DMS114 treated with DMSO at 0.1 percent for 48 hours (cell line): ENCODE results near the gene IPO13.
A peak's percentile ranks its signal among the peaks of the same experiment; 100 is the strongest.

ENCODE experiments used
- DNase-seq: peaks from one replicate; lab custom pipeline; 2025; ENCODE audit not compliant: unreplicated experiment; lab: John Stamatoyannopoulos, UW

The IPO13 gene

DNA sequence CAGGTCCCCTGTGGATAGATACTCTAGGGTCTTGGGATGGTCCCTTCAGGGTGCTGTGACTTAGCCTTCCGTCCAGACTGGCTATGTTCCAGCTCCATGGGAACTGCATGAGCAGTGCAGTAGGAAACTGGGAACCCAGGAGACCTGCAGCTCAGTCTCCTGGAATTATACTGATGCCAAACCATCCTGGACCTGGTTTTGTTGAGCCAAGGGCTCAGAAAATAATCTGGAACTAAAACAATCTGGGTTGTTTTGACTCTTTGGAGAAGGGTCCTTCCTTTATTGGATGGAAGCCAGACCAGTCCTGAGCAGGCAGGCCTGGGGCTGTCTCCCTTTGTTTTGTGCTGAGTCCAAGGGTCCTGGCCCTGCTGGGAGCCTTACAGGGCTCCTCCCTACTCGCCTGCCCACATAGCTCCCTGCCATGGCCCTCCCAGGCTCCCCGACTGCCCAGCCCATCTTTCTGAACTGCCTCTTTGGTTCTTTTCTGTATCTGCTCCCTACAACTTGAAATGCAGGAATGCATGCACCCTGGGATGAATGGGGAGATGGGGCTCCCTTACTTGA is 1.2 kb downstream of the IPO13 start:
- no peak for DNase-seq

DNA sequence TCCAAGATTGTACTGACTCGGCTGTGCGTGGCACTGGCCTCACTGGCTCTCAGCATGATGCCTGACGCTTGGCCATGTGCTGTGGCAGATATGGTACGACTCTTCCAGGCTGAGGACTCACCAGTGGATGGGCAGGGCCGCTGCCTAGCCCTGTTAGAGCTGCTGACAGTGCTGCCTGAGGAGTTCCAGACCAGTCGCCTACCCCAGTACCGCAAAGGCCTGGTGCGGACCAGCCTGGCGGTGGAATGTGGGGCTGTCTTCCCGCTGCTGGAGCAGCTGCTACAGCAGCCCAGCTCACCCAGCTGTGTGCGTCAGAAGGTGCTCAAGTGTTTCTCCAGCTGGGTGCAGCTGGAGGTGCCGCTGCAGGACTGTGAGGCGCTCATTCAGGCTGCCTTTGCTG is 2.9 kb downstream of the IPO13 start:
- DNase-seq: no peak

DNA sequence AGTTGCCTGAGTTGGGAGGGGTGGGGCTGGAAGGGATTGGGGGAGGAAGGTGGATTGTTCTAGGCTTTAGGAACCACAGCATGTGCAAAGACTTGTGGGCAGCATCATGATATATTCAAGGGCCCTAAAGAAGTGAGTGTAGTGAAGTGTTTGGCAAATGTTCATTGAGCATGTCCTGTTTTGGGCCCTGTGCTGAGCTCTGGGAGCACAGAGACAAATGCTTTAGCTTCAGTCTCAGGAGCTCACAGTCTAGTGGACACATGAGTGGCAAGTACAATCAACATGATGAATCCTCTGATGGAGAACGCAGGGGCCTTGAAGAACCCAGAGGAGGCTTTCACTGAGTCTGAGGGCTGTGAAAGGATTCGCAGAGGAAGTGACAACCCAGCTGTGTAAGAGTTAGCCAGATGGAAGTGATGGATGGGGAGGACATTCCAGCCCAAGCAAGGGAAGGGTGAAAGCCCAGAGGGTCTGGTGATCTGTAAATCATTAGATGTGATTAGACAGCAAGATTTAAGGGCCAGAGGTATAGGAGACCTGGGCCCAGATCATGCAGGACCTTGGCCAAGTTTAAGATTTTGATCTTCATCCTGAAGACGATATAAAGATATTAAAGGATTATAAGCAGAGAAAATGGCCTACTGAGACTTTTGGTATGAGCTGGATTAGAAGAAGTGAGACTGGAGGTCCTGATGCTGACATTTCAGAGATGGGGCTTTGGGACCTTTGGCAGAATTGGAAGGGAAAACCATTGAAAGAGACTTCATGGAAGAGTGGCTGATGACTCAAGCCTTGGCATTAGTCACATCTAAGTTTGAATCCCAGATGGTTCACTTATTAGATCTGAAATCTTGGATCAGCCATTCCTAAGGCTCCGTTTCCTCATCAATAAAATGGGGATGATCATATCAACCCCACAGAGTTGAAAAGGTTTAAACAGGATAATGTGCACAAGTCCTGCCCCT is 4.6 kb downstream of the IPO13 start:
- DNase-seq: no peak

DNA sequence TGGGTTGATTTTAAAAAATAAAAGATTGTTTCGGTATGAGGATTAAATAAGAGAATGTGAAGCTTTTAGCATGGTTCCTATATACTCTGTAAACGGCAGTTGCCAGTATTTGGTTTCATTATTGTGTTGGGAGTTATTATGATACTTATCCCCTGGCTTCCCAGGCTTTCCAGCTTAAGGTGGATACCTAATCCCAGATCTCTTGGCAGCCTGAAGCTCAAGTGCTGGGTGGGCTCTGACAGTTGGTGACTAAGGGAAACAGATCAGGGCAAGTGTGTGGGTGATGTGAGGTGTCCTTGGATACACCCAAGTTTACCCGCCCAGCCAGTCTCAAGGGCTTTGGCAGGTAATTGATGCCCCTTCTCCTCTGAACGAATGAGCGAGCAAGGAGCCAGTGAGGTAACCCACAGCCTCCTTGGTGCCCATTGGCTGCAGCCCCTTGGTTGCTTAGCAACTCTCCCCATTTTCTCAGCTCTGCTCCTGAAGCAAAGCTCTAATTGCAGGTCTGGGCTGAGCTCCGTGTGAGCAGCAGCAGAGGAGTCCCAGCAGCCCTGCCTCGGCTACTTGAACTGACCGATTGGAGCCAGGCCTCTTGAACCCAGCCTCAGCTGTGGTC is 6.1 kb downstream of the IPO13 start:
- DNase-seq: no peak

DNA sequence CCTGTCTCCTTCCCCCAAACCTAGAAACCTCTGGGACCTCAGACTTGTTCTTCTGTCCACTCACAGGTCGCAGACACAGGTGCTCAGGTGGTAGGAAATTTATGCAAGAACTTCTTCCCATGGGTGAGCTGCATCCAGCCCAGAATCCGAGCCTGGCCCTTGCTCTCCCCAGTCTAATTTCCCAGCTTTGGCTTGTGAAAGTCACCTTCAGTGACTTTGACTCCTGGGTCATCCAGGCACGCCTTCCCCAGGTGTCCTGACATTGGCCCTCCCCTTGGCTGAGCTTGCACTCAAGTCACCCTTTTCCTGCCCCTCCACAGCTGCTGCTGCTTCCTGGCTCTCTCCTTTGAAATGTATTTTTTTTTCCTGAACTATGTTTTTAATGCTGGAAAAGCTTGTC is 6.6 kb downstream of the IPO13 start:
- no peak for DNase-seq

DNA sequence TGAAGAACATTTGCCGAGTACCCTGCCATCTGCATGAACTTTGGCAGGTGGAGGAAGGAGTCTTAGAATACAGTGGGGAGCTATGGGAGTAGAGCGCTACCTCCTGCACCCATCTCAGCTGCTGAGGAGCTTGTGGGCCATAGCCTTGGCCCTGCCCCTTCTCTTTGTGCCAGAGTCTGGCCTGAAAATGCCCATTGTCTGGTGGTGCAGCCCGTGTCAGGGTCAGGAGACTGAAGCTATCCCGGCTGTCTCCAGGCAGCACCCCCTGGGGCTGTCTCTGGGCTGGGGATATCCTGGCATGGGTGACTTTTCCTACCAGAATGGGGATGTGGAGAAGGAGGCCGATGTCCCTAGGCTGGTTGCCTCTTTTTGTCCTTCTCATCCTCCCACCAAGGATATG is 7.3 kb downstream of the IPO13 start:
- DNase-seq: no peak

DNA sequence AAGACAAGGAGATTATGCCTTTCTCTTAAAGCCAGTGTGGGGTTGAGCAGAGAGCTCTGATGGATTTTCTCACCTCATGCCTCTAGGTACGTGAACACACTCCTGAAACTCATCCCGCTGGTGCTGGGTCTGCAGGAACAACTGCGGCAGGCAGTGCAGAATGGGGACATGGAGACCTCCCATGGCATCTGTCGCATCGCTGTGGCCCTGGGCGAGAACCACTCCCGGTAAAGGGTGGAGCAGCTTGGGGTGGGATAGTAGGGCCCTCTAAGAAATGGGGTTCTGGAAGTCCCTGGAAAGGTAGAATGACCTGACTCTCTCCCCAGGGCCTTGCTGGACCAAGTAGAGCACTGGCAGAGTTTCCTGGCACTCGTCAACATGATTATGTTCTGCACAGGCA is 9.5 kb downstream of the IPO13 start:
- DNase-seq: no peak

DNA sequence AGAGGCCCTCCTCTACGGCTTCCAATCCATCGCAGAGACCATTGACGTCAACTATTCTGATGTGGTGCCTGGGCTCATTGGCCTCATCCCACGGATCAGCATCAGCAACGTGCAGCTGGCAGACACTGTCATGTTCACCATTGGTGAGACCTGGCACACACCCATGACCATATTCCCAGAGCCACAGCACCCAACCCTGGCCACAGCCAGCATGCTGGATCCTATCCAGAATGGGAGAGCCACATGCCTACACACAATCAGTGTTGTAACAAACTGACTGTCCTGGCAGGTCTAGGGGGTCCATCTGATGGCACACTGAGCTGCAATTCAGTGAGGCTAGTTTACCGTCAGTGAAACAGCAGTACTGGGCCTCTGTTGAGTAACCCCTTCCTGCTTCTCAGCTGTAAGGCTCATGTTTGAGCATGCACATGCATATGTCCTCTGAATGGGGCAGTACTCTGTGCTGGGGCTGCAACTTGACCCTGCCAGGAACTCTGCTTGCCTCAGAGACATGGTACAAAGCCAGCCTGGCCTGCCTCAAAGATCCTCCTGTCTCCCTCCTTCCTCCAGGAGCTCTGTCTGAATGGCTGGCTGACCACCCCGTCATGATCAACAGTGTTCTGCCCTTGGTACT is 10.8 kb downstream of the IPO13 start:
- no peak for DNase-seq

DNA sequence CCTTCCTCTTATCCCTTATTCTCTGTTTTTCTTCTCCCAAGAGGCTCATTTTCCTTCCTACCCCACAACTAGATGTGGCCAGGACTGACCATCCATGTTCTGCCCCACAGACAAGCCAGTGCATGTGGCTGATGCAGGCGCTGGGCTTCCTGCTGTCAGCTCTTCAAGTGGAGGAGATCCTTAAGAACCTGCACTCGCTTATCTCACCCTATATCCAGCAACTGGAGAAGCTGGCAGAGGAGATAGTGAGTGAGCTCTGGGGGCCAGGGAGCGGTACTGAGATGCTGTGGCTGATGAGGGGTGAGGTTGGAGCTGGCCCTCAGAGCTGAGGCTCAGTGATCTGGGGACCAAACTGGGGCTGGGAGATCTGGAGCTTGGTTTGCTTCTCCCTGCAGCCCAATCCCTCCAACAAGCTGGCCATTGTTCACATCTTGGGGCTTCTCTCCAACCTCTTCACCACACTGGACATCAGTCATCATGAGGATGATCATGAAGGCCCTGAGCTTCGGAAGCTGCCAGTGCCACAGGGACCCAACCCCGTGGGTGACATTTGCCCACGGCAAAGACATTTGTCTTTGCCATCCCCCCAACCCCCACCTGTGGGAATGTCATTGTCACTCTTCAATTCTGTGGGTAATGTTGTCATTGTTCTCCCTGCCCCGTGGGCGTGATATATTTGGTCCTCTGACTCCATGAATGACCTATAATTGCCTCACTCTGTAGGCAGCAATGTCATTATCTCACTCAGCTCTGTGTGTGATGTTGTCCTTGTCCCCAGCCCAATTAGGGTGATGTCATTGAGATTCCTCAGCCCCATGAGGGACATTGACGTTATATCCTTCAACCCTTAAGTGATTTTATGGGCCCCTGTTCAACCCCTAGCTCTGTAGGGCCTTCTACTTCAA is 11.9 kb downstream of the IPO13 start:
- no peak for DNase-seq

DNA sequence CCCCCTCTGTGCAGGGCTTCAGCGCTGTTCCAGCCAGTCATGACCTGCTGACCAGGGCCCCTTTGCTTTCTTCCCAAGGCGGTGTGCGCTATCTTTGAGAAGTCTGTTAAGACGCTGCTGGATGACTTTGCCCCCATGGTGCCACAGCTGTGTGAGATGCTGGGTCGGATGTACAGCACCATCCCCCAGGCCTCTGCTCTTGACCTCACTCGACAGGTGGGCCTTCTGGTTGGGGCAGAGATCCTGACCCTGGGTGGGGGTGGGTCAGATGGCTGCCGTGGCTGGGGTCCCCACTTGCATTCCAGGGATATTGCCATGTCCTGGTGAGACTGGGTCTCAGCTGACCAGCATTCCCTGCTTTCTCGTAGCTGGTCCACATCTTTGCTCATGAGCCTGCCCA is 14.0 kb downstream of the IPO13 start:
- no peak for DNase-seq

DNA sequence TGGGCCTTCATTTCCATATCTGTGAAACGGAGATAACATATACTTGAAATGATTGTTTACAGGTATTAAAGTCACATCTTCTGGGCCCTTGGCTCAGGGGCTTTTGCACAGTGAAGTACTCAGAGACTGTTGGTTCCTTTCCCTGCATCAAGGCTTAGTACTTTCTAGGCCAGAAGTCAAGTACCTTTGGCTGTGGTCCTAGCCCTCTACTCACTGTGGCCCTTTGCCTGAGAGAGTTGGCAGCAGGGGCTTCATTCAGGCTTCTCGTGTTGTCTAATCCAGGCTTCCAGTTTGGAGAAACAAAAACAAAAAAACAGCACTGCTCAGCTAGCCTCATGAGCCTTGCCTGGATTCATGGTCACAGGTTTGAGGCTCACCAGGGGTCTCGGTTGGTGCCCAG is 14.9 kb downstream of the IPO13 start:
- no peak for DNase-seq

DNA sequence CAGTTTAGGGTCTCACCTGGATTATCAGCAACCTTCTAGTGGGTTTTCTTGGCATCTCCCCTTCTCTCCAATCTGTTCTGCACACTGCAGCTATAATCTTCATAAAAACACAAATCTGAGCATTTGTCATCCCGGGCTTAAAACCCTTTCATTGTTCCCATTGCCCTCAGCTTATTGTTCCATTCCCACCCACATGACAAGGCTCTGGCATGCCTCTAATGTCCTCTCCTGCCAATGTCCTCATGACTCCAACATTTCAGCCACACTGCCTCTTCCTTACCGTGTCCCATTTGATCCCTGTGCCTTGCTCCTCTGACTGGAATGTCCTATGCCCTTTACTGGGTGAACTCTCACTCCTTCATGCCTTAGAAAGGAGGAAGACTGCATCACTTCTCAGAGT is 15.6 kb downstream of the IPO13 start:
- DNase-seq: no peak

DNA sequence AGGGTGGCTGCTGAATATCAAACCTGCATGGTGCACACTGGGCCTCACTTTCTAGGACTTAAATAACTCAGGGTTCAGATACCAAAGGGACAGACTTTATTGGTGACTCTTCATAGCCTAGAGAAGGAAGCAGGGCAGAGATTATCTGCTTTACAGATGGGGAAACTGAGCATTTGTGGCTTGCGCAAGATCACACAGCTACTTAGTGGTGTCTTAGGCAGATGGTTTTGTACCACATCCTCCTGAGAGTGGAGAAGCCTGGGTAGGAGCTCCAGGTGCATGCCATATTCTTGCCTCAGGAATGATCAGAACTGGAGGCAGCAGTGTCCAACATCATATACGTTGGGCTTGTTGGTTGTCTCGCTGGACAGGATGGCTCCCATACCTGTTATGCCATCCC is 16.3 kb downstream of the IPO13 start:
- DNase-seq: no peak

DNA sequence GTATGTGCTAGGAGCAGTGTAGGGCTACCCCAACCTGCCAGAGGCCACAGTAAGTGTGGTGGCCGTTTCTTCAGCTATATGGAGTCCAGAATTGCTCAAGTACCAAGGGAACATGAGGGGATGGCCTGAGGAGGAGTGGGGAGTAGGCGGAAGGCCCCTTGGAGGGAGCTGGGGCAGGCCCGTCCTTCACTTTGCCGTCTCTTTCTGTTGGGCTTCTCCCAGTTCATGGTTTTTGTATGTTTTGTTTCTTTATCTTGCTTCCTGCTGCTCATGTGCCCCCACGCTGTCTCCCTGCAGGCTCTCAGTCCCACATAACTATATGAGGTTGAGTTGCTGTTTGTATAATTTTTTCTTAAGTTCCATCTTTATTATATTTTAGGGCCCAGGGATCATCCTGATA is 17.1 kb downstream of the IPO13 start:
- DNase-seq: no peak

DNA sequence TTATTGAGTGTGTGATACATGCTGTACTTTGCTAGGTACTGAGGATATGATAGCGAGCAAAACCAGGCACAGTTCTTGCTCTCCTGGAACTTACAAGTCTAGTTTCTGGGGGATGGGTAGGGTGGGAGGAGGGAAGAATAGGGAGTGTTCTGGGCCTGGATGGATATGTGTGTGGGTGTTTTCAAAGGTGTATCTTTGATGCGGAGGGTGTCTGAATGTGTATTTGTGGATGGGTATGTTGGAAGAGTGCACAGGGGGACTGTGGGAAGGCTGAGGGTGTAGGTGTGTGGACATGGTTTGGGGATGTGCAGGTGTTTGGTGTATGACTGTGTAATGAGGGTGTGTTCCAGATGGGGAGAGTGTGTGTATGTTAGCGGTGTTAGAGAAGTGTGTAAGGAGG is 18.6 kb downstream of the IPO13 start:
- DNase-seq: no peak

DNA sequence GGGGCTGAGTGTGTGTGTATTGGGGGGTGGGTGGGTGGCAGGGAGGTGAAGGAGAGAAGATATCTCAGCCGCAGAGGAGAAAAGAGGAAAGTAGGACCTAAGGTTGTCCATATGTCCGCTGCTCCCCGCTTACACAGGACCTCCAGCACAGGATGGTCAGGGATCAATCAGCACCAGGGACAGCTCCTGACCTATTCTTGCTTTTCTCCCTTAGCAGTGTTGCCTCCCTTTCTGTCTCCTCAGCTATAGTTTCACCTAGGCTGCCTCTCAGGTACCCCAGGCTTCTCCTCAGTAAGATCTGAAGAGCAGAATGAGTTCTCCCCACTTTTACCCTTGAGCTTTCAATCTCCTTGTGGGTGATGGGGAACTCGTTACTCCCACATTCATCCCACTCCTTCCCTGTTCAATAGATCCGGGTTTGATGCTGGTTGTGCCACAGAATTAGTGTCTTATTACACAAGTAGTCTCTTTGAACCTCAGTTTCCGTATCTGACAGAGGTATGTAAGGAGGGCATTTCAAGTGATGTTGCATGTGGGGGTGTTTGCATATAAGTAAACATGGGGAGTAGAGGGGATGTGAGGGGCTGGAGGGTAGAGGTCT is 21.7 kb downstream of the IPO13 start:
- DNase-seq: no peak

DNA sequence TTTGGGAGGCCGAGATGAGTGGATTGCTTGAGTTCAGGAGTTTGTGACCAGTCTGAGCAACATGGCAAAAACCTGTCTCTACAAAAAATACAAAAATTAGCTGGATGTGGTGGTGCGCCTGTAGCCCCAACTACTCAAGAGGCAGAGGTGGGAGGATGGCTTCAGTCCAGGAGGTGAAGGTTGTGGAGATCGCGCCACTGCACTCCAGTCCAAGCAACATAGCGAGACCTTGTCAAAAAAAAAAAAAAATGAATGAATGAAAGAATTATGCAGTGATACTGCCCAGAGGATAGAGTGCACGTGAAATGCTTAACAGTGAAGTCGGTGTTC is 22.6 kb downstream of the IPO13 start:
- DNase-seq: no peak

DNA sequence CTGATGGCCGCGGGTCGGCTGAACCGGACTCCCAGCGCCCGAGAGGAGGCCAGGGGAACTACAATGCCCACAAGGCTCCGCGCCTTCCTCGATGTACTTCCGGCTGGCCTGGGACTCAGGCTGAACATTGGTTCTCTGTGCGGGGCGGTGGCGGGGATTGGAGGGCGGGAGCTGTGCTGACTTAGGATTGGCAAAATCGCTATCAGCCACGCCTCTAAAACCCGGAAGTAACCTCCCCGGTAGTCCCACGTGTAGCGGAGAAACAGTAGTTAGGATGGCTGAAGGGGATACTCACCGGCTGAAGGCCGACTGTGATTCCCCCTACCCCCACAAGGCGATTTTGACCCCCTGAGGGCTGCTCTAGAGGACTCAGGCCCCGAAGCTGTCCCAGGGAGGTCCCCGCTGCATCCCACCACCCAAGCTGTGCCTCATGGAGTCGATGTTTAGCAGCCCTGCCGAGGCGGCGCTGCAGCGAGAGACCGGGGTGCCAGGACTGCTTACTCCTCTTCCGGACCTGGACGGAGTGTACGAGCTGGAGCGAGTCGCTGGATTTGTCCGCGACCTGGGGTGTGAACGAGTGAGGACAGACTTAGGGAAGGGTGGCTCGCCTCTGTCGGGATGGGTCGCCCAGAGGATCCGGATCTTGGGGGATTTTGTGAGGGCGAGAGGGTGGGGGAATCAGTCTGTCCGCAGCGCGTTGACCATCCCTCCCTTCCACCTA is 23.2 kb downstream of the IPO13 start, which contains the start of gene DPH2:
Gene DPH2 (plus strand): TSS at position 265 of the 721 bp plus-strand sequence. CDS start 166 bp downstream, at position 431.
- peak; percentile 97 for DNase-seq

DNA sequence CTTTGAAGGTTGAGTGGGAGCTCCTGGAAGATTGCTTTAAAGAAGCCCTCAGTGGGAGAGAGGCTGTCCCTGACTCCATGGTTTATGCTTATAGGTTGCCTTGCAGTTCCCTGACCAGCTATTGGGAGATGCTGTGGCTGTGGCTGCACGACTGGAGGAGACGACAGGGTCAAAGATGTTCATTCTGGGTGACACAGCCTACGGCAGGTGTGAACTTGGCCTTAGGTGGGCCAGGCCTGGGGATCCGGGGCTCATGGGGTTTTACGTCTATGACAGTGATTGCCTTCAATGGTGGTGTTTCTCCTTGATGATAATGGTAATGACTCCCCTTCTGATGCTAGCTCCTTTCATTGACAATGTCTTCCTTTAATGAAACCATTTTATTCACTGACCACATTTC is 23.8 kb downstream of the IPO13 start:
- DNase-seq: no peak

DNA sequence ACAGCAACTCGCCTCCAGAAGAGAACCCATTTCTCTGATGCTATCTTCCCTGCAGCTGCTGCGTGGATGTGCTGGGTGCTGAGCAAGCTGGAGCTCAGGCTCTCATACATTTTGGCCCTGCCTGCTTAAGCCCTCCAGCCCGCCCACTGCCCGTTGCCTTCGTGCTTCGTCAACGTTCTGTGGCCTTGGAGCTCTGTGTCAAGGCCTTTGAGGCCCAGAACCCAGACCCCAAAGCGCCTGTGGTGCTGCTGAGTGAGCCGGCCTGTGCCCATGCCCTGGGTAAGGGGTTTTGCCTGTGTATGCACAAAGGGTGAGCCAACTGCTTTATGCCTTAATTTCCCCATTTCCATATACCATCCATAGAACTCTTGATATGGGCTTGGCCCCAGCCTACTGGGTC is 24.2 kb downstream of the IPO13 start:
- no peak for DNase-seq
